GM19099 (cell line): Measurements from ENCODE around the gene PEX14.

Experiments used
- POLR2A ChIP-seq: IDR thresholded peaks from 3 replicates; pipeline ENCODE4 v1.6.1; 2011; ENCODE audit warnings: low read depth; ENCODE audit not compliant: insufficient read length; ENCODE audit errors: extremely low read depth

PEX14 gene

DNA sequence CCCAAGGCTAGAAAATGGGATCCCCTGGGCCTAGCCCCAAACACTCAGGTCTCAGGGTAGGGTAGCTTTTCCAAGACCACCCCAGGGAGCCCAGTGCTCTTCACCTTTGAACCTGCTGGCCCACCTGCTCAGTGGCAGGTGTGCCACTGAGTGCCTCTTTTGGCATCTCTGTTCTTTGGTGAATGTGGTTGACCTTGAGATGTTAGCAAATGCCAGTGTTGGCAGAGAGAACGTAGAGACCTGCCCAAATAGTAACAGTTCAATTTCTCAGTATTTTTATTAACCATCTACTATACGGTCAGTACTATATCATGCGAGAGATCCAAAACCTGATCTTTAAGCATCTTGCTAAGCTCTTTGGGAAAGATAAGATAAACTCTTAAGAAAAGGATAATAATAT lies 128.2 kb downstream of the PEX14 start:
- TF ChIP-seq POLR2A, result no peak

DNA sequence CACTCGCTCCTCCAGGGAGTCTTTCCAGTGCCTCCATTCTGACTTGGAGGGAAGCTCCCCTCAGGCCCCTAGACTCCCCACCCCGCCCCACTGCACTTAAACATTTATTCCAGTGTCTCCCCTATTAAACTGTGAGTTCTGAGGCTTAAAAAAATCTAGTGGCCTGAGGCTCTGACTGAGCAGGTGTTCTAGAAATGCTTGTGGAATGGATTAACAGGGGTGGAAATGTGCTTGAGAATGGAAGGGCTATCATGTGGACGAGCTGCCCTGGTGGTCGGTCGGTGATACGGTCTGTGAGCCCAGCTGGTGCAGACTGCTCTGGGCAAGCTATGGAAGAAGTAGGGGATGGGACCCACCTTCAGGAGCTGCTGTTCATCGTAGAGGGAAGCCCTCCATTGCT lies 130.2 kb downstream of the PEX14 start:
- TF ChIP-seq POLR2A, result no peak

DNA sequence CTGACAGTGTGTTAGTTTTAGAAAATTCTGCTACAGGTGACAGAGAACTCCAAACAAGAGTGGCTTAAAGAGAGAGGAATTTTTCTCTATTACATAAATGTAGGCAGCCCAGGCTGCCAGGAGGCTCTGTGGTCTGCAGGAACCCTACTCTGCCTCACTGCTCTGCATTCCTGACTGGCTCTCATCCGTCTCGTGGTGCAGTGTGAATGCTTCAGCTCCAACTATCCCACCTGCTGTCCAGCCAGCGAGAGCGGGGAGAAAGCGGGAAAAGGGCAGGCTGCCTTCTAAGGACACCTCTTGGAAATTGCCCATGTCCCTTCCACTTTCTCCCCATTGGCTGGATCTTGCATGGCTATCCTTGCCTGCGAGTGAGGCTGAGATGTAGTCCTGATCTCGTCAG lies 131.3 kb downstream of the PEX14 start:
- no peak for TF ChIP-seq POLR2A

DNA sequence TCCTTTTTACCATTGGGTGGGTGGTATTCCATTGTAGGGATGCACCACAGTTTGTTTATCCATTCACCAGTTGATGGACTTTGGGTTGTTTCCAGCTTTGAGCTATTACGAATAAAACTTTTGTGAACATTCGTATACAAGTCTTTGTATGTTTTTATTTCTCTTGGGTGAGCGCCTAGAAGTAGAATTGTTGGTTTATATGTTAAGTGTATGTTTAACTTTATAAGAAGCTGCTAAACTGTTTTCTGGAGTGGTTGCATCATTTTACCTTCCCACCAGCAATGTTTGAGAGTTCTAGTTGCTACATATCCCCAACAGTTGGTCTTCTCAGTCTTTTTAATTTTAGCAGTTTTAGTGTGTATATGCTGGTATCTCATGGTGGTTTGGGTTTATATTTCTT lies 132.5 kb downstream of the PEX14 start:
- TF ChIP-seq POLR2A, result no peak

DNA sequence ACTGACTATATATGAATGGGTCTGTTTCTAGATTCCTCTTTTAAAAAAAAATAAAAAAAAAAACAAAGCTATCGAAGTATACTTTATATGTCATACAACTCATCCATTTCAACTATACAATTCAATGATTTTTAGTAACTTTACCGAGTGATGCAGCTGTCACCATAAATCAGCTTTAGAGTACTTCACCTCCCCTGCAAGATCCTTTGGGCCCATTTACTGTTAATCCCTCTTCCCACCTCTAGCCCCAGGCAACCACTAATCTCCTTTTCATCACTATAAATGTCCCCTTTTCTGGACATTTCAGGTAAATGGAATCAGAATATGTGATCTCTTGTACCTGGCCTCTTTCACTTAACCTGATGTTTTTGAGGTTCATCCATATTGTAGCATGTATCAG lies 133.9 kb downstream of the PEX14 start:
- no peak for TF ChIP-seq POLR2A

DNA sequence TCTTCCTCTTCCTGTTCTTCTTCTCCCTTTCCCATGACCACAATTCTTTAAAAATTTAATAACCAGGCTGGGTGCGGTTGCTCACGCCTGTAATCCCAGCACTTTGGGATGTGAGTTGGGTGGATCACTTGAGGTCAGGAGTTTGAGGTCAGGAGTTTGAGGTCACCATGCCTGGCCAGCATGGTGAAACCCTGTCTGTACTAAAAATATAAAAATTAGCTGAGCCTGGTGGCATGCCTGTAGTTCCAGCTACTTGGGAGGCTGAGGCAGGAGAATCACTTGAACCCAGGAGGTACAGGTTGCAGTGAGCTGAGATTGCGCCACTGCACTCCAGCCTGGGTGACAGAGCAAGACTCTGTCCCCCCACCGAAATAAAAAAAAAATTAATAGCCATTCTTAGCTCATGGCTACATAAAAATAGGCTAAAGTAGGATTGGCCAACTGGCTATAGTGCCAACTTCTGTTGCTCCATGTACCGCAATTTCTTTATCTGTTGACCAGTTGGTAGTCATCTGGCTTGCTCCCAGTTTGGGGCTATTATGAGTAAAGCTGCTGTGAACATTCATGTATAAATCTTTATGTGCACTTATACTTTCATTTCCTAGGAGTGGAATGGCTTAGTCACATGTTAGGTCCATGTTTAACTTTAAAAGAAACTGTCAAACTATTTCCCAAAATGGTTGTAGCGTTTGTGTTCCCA lies 136.3 kb downstream of the PEX14 start:
- TF ChIP-seq POLR2A, result no peak

DNA sequence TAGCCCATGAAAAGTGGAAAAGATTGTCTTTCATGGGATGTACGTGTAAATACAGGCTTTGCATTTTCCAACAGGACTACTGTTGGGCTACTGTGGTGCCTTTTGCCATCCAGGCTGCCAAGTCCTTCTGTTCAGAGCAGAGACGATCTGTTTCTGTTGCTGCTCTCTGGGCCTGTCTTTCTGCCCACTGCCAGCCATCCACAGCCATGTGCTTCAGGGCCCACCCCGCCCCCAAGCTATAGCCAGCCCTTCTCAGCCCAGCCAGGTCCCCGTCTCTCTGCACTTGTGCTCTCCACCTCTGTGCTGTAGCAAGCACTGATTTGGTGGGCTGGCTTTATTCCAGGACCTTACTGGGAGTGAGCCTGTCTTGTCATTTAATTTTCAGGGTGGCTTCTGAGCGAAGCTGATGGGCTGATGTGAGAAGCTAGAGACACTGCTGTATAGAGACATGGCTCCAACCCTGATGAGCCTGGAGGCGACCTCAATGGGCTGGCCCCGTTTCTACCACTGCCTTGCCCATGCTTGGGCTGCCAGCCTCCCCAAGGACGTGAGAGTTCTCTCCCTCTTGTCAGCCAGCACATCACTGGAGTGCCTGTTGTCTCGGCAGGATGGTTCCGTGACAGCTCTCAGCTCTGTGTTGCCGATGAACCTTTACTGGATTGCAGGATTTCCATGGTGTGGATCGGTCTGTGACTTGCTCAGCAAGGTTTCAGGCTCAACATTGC lies 137.8 kb downstream of the PEX14 start:
- no peak for TF ChIP-seq POLR2A

DNA sequence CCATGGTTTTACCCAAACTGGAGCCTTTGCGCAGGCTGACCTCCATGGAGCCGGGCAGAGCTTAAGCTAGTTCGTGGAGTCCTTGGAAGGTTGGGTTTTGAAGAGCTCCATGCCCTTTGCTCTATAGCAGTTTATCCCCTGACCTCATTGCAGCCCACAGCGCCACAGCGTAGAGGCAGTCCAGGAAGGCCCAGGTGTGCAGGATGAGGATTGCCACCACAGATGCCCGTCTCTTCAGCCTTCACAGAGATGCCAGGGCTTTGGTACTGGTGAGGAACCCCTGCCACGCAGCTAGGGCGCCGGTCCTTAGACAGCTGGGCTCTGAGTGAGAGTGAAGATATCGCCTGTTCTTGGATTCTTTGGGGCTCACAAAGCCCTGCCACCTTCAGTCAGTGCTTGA lies 138.6 kb downstream of the PEX14 start:
- no peak for TF ChIP-seq POLR2A

DNA sequence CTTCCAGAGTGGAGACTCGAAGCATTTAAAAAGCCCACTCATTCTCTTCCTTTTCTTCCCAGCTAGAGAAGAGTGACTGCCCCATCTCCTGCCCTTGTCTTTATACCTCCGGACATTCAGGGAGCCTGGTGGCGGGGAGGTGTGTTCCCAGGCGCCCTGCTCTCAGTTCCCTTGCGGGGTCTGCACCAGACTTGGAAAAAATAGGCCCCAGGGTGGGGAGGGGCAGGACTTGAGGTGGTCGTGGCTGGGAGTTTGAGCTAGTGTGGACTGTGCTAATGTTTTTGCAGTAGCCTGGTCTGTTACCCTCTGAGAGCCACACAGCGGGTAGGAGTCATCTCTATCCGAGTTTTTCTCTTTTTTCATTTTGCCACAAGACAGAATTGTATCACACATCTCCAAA lies 139.1 kb downstream of the PEX14 start:
- TF ChIP-seq POLR2A, result no peak

DNA sequence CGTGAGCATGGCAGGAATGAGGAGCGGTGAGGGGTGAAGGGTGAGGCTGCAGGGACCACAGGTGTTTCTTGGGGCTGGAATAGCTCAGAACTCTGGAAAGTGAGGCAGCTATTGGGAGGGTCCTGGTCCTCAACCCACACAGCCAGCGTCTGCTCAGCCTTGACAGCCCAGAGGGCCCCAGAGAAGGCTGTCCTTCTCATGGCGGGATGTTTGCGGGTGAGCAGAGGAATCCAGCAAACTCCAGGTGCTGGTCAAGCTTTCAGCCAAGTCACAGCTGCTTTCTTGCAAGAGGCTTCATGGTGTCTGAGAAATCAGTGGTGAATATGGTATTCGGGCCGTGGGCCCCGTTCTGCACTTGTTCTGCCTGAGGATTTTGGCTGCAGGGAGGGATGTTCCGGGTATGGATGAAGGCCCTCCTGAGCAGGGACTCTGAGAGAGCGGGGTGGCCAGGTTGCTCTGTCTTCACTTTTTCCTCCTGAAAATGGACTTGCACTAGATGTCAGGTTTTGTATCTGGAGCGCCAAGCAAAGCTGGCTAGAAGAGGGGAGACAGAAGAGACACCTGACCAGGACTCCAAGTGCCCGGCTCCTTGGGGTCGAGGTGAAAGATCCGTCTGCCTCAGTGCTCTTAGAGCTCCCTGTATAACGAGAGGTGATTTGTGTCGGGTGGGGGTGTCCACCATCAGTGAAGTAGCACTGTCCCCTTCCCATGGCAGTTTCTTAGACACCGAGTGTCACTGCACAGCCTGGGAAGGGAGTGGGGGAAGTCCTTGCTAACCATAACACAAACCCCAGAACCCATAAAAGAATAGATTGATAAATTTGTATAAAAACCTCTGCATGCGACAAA lies 139.9 kb downstream of the PEX14 start:
- TF ChIP-seq POLR2A, result no peak

DNA sequence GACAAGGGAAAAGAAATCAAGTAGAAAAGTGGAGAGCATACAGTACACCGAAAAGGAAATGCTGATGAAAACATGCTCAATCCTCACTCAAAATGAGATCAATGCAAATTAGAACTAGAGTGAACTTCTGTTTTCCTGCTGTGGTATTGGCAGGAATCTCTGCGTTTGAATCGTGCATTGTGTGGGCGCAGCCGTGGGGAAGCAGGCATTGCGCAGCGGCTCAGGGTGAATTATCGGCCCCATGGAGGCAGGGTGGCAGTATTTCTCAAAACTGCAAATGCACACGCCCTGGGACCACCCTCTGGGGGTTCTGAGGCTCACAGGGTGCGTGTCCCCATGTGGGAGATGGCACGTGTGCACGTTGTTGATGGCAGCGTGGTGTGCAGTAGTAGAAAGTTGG lies 140.6 kb downstream of the PEX14 start:
- no peak for TF ChIP-seq POLR2A

DNA sequence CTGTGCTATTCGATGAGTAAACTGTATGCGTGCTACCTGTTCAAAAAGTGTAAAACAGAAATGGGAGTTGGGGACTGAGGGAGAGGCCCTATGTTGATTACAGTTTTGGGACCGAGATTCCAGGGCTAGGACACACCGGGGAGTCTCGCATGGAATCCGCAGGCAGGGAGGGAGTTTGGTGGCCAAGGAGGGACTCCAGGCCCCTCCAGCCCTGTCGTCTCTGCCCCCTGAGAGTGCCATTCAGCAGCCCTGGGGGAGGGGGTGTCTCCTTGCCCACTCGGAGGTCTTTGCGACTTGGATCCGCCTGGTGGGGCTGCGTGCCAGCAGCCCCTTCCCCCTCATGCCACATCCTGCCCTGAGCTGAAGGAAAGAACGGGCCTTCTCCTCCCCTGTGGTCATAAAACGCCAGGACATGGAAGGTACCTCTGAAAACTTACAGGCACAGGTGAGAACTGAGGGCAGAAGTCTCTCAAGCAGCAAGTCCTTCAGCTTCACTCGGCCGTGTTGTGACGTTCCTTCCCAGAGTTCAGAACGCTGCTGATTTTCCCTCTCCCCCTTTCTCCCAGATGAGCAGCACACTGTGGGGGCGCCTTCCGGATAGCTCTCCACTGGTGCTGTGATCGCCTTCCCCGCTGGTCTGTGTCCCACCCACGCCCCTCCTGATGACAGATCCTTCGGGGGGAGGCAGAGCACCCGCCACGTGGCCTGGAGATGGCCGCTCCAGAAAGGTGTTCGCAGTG lies 141.4 kb downstream of the PEX14 start:
- TF ChIP-seq POLR2A, result no peak

DNA sequence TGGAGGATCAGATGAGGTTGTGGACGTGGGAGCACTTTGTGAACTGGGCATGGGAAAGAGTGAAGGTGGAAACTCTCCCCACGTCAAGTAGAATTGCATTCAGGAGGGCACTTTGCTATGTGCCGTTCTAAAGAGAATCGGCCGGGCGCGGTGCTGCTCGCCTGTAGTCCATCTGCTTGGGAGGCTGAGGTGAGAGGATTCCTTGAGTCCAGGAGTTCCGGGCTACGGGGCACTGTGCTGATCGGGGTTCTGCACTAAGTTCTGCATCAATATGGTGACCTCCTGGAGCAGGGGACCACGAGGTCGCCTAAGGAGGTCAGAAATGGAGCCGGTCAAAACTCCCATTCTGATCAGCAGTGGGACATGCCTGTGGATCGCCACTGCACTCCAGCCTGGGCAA lies 141.9 kb downstream of the PEX14 start:
- TF ChIP-seq POLR2A, result no peak

DNA sequence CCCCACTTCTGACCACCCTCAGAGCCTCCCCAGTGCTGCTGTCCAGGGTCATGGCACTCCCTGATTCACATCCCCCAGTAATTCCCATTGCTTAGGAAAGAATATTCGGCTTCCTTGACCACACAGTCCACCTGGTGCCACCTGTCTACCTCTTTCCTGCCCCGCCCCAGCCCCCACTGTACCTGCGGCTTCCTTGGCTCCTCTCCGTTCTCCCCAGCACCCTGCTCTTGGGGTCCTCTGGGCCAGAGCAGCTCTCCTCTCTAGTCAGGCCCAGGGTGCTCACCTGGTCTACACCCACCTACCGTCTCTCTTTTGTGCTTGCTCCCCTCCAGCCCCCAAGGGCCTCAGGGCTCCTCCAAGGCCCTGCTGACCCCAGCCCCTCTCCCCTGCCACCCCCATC lies 142.6 kb downstream of the PEX14 start:
- TF ChIP-seq POLR2A, result no peak
